NCI-H82 (cell line): ENCODE data around the gene SCNN1B.
A peak's percentile ranks its signal among the peaks of the same experiment; 100 is the strongest.
"Not testable (repeated sequence)": the region's sequence is repeated elsewhere in the genome, so short reads cannot be mapped to it uniquely, and the experiment has no call there.

Experiments
- DNase-seq: peaks from one replicate; lab custom pipeline; 2025; lab: John Stamatoyannopoulos, UW

SCNN1B gene

GRCh38 chr16:23302045-23302956, at the start of gene SCNN1B:
Gene SCNN1B, plus strand, starts transcription at chr16:23302302. Its CDS starts 46,298 bp downstream, at chr16:23348600.
- DNase-seq = no peak

GRCh38 chr16:23252310-23252709, 49.8 kb upstream of the SCNN1B start:
- DNase-seq = no peak

- DNase-seq = not testable (repeated sequence)
Observed at GRCh38 chr16:23253650-23254049, 48.5 kb upstream of the SCNN1B start.

GRCh38 chr16:23254338-23254737, 47.8 kb upstream of the SCNN1B start:
- no peak for DNase-seq

- DNase-seq = no peak
Observed at GRCh38 chr16:23255000-23255399, 47.1 kb upstream of the SCNN1B start.

GRCh38 chr16:23256440-23256839, 45.7 kb upstream of the SCNN1B start:
- DNase-seq = no peak

GRCh38 chr16:23257682-23258081, 44.4 kb upstream of the SCNN1B start:
- DNase-seq = no peak

- DNase-seq = no peak
Observed at GRCh38 chr16:23258919-23259237, 43.2 kb upstream of the SCNN1B start.

GRCh38 chr16:23267647-23268046, 34.5 kb upstream of the SCNN1B start:
- DNase-seq = no peak

GRCh38 chr16:23268561-23268960, 33.5 kb upstream of the SCNN1B start:
- DNase-seq = no peak

GRCh38 chr16:23269248-23269953, 32.7 kb upstream of the SCNN1B start:
- no peak for DNase-seq

- no peak for DNase-seq
Observed at GRCh38 chr16:23270654-23271053, 31.4 kb upstream of the SCNN1B start.

- DNase-seq = peak; percentile 43
Observed at GRCh38 chr16:23274968-23275367, 27.1 kb upstream of the SCNN1B start.

- DNase-seq = no peak
Observed at GRCh38 chr16:23276821-23277220, 25.3 kb upstream of the SCNN1B start.

- no peak for DNase-seq
Observed at GRCh38 chr16:23278031-23278430, 24.1 kb upstream of the SCNN1B start.

GRCh38 chr16:23279721-23280153, 22.4 kb upstream of the SCNN1B start:
- DNase-seq = peak; percentile 52

GRCh38 chr16:23280483-23280967, 21.6 kb upstream of the SCNN1B start:
- no peak for DNase-seq

GRCh38 chr16:23282568-23282967, 19.5 kb upstream of the SCNN1B start:
- no peak for DNase-seq

- no peak for DNase-seq
Observed at GRCh38 chr16:23283571-23283970, 18.5 kb upstream of the SCNN1B start.

GRCh38 chr16:23284584-23284983, 17.5 kb upstream of the SCNN1B start:
- no peak for DNase-seq

GRCh38 chr16:23286131-23286532, 16.0 kb upstream of the SCNN1B start:
- no peak for DNase-seq

- no peak for DNase-seq
Observed at GRCh38 chr16:23288209-23288608, 13.9 kb upstream of the SCNN1B start.
